Kidney (tissue), 14 donors: Measurements from ENCODE around the gene MBD5. TPM values are rescaled to one million over a fixed set of nuclear protein-coding genes. Genes with fewer than 3 reads are reported as not detected.

Experiments used
- DNase-seq, 5 donors: peaks; one replicate each; pipeline ENCODE4 v3.0.0-alpha.2; 2013 to 2020
- FAIRE-seq: peaks from 2 replicates; lab custom pipeline; 2012; peaks lifted over from hg19 to GRCh38; lab: Jason Lieb, UNC
- H3K27ac ChIP-seq, 2 donors: one replicate each; pipeline ENCODE4 v1.7.0; 2013; ENCODE audit warnings: low read depth in 2 of 2, low read length in 2 of 2, inconsistent platforms in 1 of 2
- H3K27me3 ChIP-seq: one replicate; pipeline ENCODE4 v1.7.1; 2013; ENCODE audit warnings: low read length, inconsistent platforms; ENCODE audit not compliant: control insufficient read depth, insufficient read depth
- H3K36me3 ChIP-seq, 3 donors: one replicate each; pipeline versions ENCODE4 v1.7.0 to v1.7.1; 2013; ENCODE audit warnings: low read length in 3 of 3, control low read depth in 1 of 3, inconsistent platforms in 1 of 3; ENCODE audit not compliant: insufficient read depth in 3 of 3, control insufficient read depth in 2 of 3
- H3K4me1 ChIP-seq, 3 donors: one replicate each; pipeline versions ENCODE4 v1.7.0 to v1.7.1; 2013; ENCODE audit warnings: low read length in 3 of 3, inconsistent platforms in 1 of 3, low read depth in 1 of 3; ENCODE audit not compliant: control insufficient read depth in 2 of 3, insufficient read depth in 2 of 3
- H3K4me3 ChIP-seq, 3 donors: one replicate each; pipeline versions ENCODE4 v1.7.0 to v1.8.1; 2013; ENCODE audit warnings: low read length in 3 of 3, control low read depth in 1 of 3, inconsistent platforms in 1 of 3
- H3K9ac ChIP-seq, 3 donors: one replicate each; pipeline versions ENCODE4 v1.7.0 to v1.7.1; 2013; ENCODE audit warnings: low read length in 3 of 3, control low read depth in 1 of 3, inconsistent platforms in 1 of 3
- H3K9me3 ChIP-seq, 3 donors: one replicate each; pipeline versions ENCODE4 v1.7.0 to v1.7.1; 2013; ENCODE audit warnings: low read length in 3 of 3, control low read depth in 1 of 3, inconsistent platforms in 1 of 3; ENCODE audit not compliant: control insufficient read depth in 2 of 3, insufficient read depth in 1 of 3
- CTCF ChIP-seq: IDR thresholded peaks from 3 replicates; pipeline ENCODE4 v1.5.1; 2012; ENCODE audit warnings: mild to moderate bottlenecking, moderate library complexity, borderline replicate concordance; ENCODE audit not compliant: insufficient read depth; ENCODE audit errors: extremely low read depth
- intact Hi-C: fragments of 100-400 bp; cut with DNase I; formaldehyde crosslinking; loops from one replicate; pipeline ENCODE4 v1.11.1; 2022
- polyA plus RNA-seq: library from polyadenylated mRNA; stranded (reverse); fragments of 350-450 nt; fragmentation: Illumina TruSeq; extraction: RNeasy Lipid Tissue Mini Kit (QIAGEN cat#74804); gene quantifications from one replicate; pipeline ENCODE4 v1.2.3, GENCODE V29; 2014; ENCODE audit warnings: low read depth, low replicate concordance; ENCODE audit not compliant: insufficient read depth
- total RNA-seq: library from RNA; stranded (reverse); fragmentation: NEBNext Ultra II Directional; extraction: Animal tissue kit (Norgen Biotek cat#: 25700); gene quantifications from one replicate; pipeline ENCODE4 v1.2.1, GENCODE V29; 2021
- donor health status: control.
- donor health status: control.
- donor health status: control.
- donor health status: control.
- donor health status: control.
- donor health status: DM: yes; HTN: yes; CAD: no.
- donor health status: Normal renal cell carcinoma (clear cell type).

The MBD5 gene
- total and polyA plus RNA-seq, 2 donors from 2014 or later: 6.9 to 66.8 TPM

GRCh38 chr2:148402786-148403185 lies 381.9 kb downstream of the MBD5 start:
- no peaks in the 10 kb centered on the region for H3K9me3 ChIP-seq
- H3K27me3 ChIP-seq: no peaks in the 10 kb centered on the region
- FAIRE-seq: no peak
- no peaks in the 10 kb centered on the region for H3K4me1 ChIP-seq
- H3K27ac ChIP-seq: no peak overlapping the region
- H3K36me3 ChIP-seq: no peaks in the 10 kb centered on the region
- DNase-seq: no peak
- H3K9ac ChIP-seq: no peak overlapping the region
- no peak overlapping the region for H3K4me3 ChIP-seq
- intact Hi-C loops: no loop called here
- no peak for TF ChIP-seq CTCF

- Histone ChIP-seq H3K9ac (no peak overlapping the region), H3K4me3 (no peak overlapping the region), H3K9me3 (peaks cover 0 to 15% (median 4%) of the 10 kb centered on the region in 3 donors), H3K27ac (no peak overlapping the region), H3K36me3 (no peaks in the 10 kb centered on the region), H3K27me3 (no peaks in the 10 kb centered on the region), H3K4me1 (no peaks in the 10 kb centered on the region)
- DNase-seq (no peak), FAIRE-seq (no peak)
- intact Hi-C loops: no loop called here
- TF ChIP-seq CTCF: no peak
These were observed 390.0 kb downstream of the MBD5 start for GRCh38 chr2:148410899-148411298.

- no peak for FAIRE-seq
- no peaks in the 10 kb centered on the region for H3K4me1 ChIP-seq
These were observed 395.4 kb downstream of the MBD5 start for GRCh38 chr2:148416248-148416647.

More at GRCh38 chr2:148416248-148416647, 395.4 kb downstream of the MBD5 start:
- DNase-seq: no peak
- no peaks in the 10 kb centered on the region for H3K27me3 ChIP-seq
- no peak overlapping the region for H3K27ac ChIP-seq
- TF ChIP-seq CTCF: no peak
- no peak overlapping the region for H3K4me3 ChIP-seq
- H3K9me3 ChIP-seq: peaks cover 0 to 15% (median 4%) of the 10 kb centered on the region in 3 donors
- no peak overlapping the region for H3K9ac ChIP-seq
- intact Hi-C loops: no loop called here
- no peaks in the 10 kb centered on the region for H3K36me3 ChIP-seq
